ENCODE data around the gene AHSP.
"Not testable (repeated sequence)": the region's sequence is repeated elsewhere in the genome, so short reads cannot be mapped to it uniquely, and the experiment has no call there.

AHSP gene

DNA sequence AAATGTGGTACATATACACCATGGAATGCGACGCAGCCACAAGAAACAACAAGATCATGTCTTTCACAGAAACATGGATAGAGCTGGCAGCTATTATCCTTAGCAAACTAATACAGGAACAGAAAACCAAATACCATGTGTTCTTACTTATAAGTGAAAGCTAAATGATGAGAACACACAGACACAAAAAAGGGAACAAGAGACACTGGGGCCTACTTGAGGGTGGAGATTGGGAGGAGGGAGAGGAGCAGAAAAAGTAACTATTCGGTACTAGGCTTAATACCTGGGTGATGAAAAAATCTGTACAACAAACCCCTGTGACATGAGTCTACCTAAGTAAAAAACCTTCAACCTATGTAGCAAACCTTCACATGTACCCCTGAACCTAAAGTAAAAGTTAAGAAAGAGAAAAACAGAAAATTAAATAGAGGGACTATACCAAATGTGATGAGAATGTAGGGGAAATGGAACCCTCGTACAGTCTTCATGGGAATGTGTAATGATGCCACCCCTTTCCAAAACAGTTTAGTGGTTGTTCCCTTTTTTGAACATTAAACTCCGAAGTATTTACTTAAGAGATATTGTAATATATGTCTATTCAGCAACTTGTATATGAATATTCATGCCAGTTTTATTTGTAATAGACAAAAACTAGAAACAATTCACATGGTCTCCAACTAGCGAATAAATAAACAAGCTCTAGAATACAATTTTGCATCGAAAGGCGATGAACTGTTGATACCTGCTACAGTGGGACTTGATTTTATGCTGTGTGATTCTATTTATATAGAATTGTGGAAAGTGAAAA is 33.9 kb downstream of the AHSP start:
- TF ChIP-seq JUND (IDR thresholded peaks at IDR 0.05; ENCODE audit: low read depth): no peak
- in situ Hi-C loops (cut with HindIII; ENCODE audit: low pct_unique_long_range_greater_than_20kb, low sequenced_read_pairs): no loop called here
- DNase-seq (ENCODE audit: low read depth in 1 of 2, low spot score in 1 of 2): no peak

DNA sequence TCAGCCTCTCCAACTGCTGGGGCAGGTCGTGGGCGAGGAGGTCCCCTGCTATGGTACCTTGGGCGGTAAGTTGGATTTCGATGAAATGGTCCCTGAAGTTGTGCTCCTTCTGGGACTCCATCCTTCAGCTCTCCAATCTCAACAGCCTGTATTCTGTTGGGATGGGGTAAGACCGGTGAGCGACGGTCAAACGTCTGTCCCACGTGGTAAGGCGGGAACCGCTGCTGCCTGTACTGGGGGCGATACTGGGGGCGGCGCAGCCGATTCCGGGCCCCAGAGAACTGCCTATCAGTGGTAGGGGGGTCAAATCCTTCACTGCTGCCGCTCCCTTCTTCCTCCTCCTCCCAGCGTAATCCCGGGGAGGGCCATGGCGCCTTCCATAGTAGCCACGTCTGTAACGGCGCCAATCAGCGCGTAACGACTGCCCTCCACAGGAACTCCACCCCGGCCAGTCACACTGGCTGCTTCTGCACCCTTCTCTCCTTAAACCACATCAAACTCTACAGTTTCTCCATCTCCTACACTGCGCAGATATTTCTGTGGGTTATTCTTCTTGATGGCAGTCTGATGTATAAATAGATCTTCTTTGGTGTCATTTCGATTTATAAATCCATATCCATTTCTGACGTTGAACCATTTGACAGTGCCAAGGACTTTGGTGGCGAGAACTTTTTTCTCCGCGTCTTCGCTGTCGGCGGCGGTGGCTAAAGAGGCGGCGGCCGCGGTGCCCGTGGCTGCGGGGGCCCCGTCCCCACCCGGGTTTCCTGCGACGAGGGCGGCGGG is 41.1 kb downstream of the AHSP start:
- in situ Hi-C loops (cut with HindIII; ENCODE audit: low pct_unique_long_range_greater_than_20kb, low sequenced_read_pairs): no loop called here
- DNase-seq (ENCODE audit: low read depth in 1 of 2, low spot score in 1 of 2): no peak
- TF ChIP-seq JUND (IDR thresholded peaks at IDR 0.05; ENCODE audit: low read depth): no peak

DNA sequence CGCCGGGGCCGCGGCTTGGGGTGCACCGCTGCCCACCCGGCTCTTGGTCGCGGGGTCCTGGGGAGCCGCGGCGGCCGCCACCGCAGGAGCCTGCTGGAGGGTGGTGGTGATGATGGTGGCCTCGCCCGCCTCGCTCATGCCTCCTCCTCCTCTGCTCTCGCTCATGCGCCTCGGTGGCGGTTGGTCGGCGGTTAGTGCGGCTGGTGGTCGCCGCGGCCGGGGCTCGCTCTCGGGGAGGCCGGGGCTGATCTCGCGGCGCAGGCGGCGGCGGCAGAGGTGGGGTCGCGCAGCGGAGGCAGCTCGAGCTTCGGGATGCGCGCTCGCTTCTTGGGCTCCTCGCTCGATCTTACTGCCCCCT is 41.6 kb downstream of the AHSP start:
- no peak for DNase-seq (ENCODE audit: low read depth in 1 of 2, low spot score in 1 of 2)
- no peak for TF ChIP-seq JUND (IDR thresholded peaks at IDR 0.05; ENCODE audit: low read depth)
- in situ Hi-C loops (cut with HindIII; ENCODE audit: low pct_unique_long_range_greater_than_20kb, low sequenced_read_pairs): no loop called here

DNA sequence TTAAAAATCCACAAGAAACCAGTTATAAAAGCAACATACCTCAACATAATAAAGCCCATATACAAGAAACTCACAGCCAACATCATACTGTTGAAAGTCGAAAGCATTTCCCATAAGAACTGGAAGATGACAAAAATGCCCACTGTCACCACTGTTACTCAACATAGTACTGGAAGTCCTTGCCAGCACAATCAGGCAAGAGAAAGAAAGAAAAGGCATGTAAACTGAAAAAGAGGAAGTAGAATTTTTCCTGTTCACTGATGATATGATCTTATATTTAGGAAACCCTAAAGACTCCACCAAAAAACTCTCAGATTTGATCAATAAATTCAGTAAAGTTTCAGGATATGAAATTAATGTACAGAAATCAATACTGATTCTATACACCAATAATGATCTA is 45.1 kb downstream of the AHSP start:
- in situ Hi-C loops (cut with HindIII; ENCODE audit: low pct_unique_long_range_greater_than_20kb, low sequenced_read_pairs): no loop called here
- no peak for DNase-seq (ENCODE audit: low read depth in 1 of 2, low spot score in 1 of 2)
- no peak for TF ChIP-seq JUND (IDR thresholded peaks at IDR 0.05; ENCODE audit: low read depth)

DNA sequence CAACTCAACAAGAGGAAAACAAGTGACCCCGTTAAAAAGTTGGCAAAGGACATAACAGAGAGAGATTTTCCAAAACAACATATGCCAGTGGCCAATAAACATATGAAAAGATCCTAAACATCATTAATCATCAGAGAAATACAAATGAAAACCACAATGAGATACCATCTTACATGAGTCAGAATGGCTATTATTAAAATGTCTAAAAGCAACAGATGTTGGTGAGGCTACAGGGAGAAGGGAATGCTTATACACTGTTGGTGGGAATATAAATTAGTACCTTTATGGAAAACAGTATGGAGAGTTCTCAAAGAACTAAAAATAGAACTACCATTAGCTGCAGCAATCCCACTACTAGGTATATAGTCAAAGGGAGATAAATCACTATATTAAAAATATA is 46.5 kb downstream of the AHSP start:
- in situ Hi-C loops (cut with HindIII; ENCODE audit: low pct_unique_long_range_greater_than_20kb, low sequenced_read_pairs); DNase-seq (ENCODE audit: low read depth in 1 of 2, low spot score in 1 of 2): not testable (repeated sequence)

DNA sequence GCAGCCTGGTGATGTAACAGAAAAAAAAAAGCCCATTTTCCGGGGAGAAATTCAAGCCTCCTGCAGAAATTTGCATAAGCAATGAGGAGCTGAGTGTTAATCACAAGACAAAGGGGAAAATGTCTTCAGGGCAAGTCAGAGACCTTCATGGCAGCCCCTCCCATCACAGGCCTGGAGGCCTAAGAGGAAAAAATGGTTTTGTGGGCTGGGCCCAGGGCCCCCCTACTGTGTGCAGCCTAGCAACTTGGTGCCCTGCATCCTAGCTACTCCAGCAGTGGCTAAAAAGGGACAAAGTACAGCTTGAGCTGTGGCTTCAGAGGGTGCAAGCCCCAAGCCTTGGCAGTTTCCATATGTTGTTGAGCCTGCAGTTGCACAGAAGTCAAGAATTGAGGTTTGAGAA is 49.7 kb downstream of the AHSP start:
- TF ChIP-seq JUND (IDR thresholded peaks at IDR 0.05; ENCODE audit: low read depth): no peak
- no peak for DNase-seq (ENCODE audit: low read depth in 1 of 2, low spot score in 1 of 2)
- in situ Hi-C loops (cut with HindIII; ENCODE audit: low pct_unique_long_range_greater_than_20kb, low sequenced_read_pairs): no loop called here

Data from T47D (cell line).